Measurements from ENCODE around the gene SLC10A3. TPM values are rescaled to one million over a fixed set of nuclear protein-coding genes. Genes with fewer than 3 reads are reported as not detected.

Gene SLC10A3
- total RNA-seq (19.7 and 22.6 TPM in 2 replicates), polyA plus RNA-seq (21.9 and 30.8 TPM in 2 replicates), polyA minus RNA-seq (10.7 and 12.7 TPM in 2 replicates), Bru-seq, nascent RNA (percentile 39 among the genes with signal in this experiment), BruChase-seq, experiment 1, labeled RNA remaining after a 6-hour chase (percentile 71 among the genes with signal in this experiment), BruChase-seq, experiment 2, labeled RNA remaining after a 2-hour chase (percentile 51 among the genes with signal in this experiment)
- 13.4 and 16.6 TPM in 2 replicates for polyA plus RNA-seq (2011; cell fraction: cytosol; rRNA removed)
- polyA plus RNA-seq (2011; cell fraction: nucleus; rRNA removed), result 7.2 and 7.6 TPM in 2 replicates
- polyA plus RNA-seq (2012), result 22.1 and 28.4 TPM in 2 replicates
- polyA minus RNA-seq (2011; cell fraction: cytosol; rRNA and poly(A)+ RNA removed), result 27.2 TPM
- 3.1 and 3.9 TPM in 2 replicates for polyA minus RNA-seq (2011; cell fraction: nucleus; rRNA and poly(A)+ RNA removed)
- long read RNA-seq, transcript SLC10A3-201 (2 exons, 2,161 nt), result major isoform, 49 of 82 reads
- long read RNA-seq, partial matches to known transcripts, result 8 of 82 reads
- long read RNA-seq, other reads (novel, unspliced or antisense), result 22 of 82 reads

GRCh38 chrX:154490414-154491083 is at the start of gene SLC10A3:
SLC10A3 (minus strand) TSS chrX:154490629; CDS start chrX:154488940, 1,689 bp downstream.
- DNase-seq (ENCODE audit: low read depth, low spot score) (peak; percentile 94), FAIRE-seq (peak; percentile 98)
- dilution Hi-C loops (cut with MboI; ENCODE audit: extremely low pct_ligation_motif_present, low sequenced_read_pairs) (no loop called here), intact Hi-C loops (cut with micrococcal nuclease) (loop anchor here (1.0 kb wide), 2 partner anchors 26 to 159 kb away; partner anchors contain the start of gene FAM3A)
- no peaks in the 10 kb centered on the region for H3K27me3 ChIP-seq (ENCODE audit: control insufficient read depth in 2 of 2, insufficient read depth in 2 of 2, low read length in 2 of 2)
- H3K36me3 ChIP-seq (ENCODE audit: control insufficient read depth in 2 of 2, extremely low read depth in 1 of 2, insufficient read depth in 2 of 2, low read length in 2 of 2), result no peaks in the 10 kb centered on the region
- H3K4me3 ChIP-seq (replicated peaks in 1 of 3; ENCODE audit: insufficient read depth in 1 of 3, low read depth in 1 of 3, low read length in 3 of 3), result peak within 1 kb of the TSS; percentile 51 to 68 (median 55)
- H3K27ac ChIP-seq (ENCODE audit: insufficient read depth, low read depth, low read length), result peak within 1 kb of the TSS; percentile 78
- no TSS peak for BruUV-seq (replicated peaks)
- peak within 1 kb of the TSS; percentile 85 for H3K9ac ChIP-seq (replicated peaks; ENCODE audit: extremely low read depth, insufficient read depth, low read length)
- peak within 1 kb of the TSS; percentile 87 for H2AFZ ChIP-seq (ENCODE audit: low read depth, low read length)
- no peaks in the 10 kb centered on the region for H3K4me1 ChIP-seq (ENCODE audit: control insufficient read depth, extremely low read depth, insufficient read depth, low read length)
- peaks cover 3% of the 10 kb centered on the region for H3K79me2 ChIP-seq (ENCODE audit: control insufficient read depth, insufficient read depth, low read length)
- no peaks in the 10 kb centered on the region for H4K20me1 ChIP-seq (replicated peaks; ENCODE audit: control insufficient read depth, extremely low read depth, insufficient read depth, low read length)
- ChIA-PET CTCF (interaction anchor here (1.0 to 2.2 kb wide), 4 partner anchors 8 to 82 kb away, joined by 3 to 11 read pairs (median 3); partner anchors contain the start of gene DNASE1L1), POLR2A (interaction anchor here (0.6 to 1.5 kb wide), 3 partner anchors 12 to 83 kb away, joined by 3 to 7 read pairs (median 3); partner anchors contain the start of gene LAGE3)
- H3K9me3 ChIP-seq (replicated peaks; ENCODE audit: control insufficient read depth, insufficient read depth, low read length), result no peaks in the 10 kb centered on the region
- peak within 1 kb of the TSS; percentile 62 for H3K4me2 ChIP-seq (ENCODE audit: insufficient read depth, low read length)
- no peak for TF ChIP-seq MYC (IDR thresholded peaks at IDR 0.05; ENCODE audit: low read depth, low read length)
- TF ChIP-seq POLR2AphosphoS5 (IDR thresholded peaks at IDR 0.05; ENCODE audit: insufficient read depth, low read depth, low read length), result peak; percentile 44
- TF ChIP-seq CTCF (IDR thresholded peaks at IDR 0.05; ENCODE audit: extremely low read depth in 1 of 2, insufficient read depth in 1 of 2, low read depth in 1 of 2, low read length in 2 of 2), result no peak
- TF ChIP-seq JUN (IDR thresholded peaks at IDR 0.05; ENCODE audit: borderline replicate concordance, insufficient read depth, insufficient read length, low read depth), result no peak
- TF ChIP-seq FOS (IDR thresholded peaks at IDR 0.05; ENCODE audit: borderline replicate concordance, insufficient read depth, low read length), result no peak
- TF ChIP-seq GATA2 (IDR thresholded peaks at IDR 0.05; ENCODE audit: insufficient read depth, insufficient read length, low read depth, low read length), result no peak
- TF ChIP-seq POLR2A (IDR thresholded peaks at IDR 0.05; ENCODE audit: low read depth, low read length), result peak; percentile 80
- TF ChIP-seq MAX (IDR thresholded peaks at IDR 0.05; ENCODE audit: insufficient read depth, insufficient read length), result no peak
- H3K9me1 ChIP-seq (replicated peaks; ENCODE audit: control insufficient read depth, extremely low read depth, insufficient read depth, low read length), result no peaks in the 10 kb centered on the region
